Dermis blood vessel endothelial cell (primary cell): ENCODE measurements around the gene ANKRD28. TPM values are rescaled to one million over a fixed set of nuclear protein-coding genes. Genes with fewer than 3 reads are reported as not detected.
"Not testable (repeated sequence)": the region's sequence is repeated elsewhere in the genome, so short reads cannot be mapped to it uniquely, and the experiment has no call there.

ENCODE experiments used
- DNase-seq: peaks from one replicate; pipeline ENCODE4 v3.0.0; 2010
- total RNA-seq: library from RNA; depleted of rRNA; stranded (reverse); fragments of >200 nt; gene quantifications from 2 replicates; pipeline ENCODE4 v1.2.3, GENCODE V29; 2014

ANKRD28 gene
- total RNA-seq, 1 donor from 2014 or later = 108 TPM

GRCh38 chr3:15801298-15801697 is 3.5 kb upstream of the ANKRD28 start:
- no peak for DNase-seq

- no peak for DNase-seq
Measured at GRCh38 chr3:15800780-15801179, 3.0 kb upstream of the ANKRD28 start.

- DNase-seq = no peak
Measured at GRCh38 chr3:15800327-15800726, 2.5 kb upstream of the ANKRD28 start.

GRCh38 chr3:15798533-15799245 is 910 bp upstream of the ANKRD28 start:
- no peak for DNase-seq

GRCh38 chr3:15796771-15797641 is 773 bp downstream of the ANKRD28 start:
- DNase-seq = peak; percentile 80

GRCh38 chr3:15796331-15796730 is 1.4 kb downstream of the ANKRD28 start:
- DNase-seq = no peak

- peak; percentile 58 for DNase-seq
Measured at GRCh38 chr3:15795651-15796308, 2.0 kb downstream of the ANKRD28 start.

- DNase-seq = peak; percentile 58
Measured at GRCh38 chr3:15794842-15795650, 2.7 kb downstream of the ANKRD28 start.

- DNase-seq = peak; percentile 64
Measured at GRCh38 chr3:15794303-15794771, 3.4 kb downstream of the ANKRD28 start.

- DNase-seq = no peak
Measured at GRCh38 chr3:15791525-15791924, 6.3 kb downstream of the ANKRD28 start.

- DNase-seq = no peak
Measured at GRCh38 chr3:15787941-15788340, 9.8 kb downstream of the ANKRD28 start.

GRCh38 chr3:15787526-15787925 is 10.3 kb downstream of the ANKRD28 start:
- DNase-seq = no peak

- DNase-seq = peak; percentile 63
Measured at GRCh38 chr3:15783361-15783969, 14.3 kb downstream of the ANKRD28 start.

GRCh38 chr3:15782429-15782828 is 15.3 kb downstream of the ANKRD28 start:
- DNase-seq = no peak

GRCh38 chr3:15781637-15782402 is 16.0 kb downstream of the ANKRD28 start:
- DNase-seq = no peak

- DNase-seq = no peak
Measured at GRCh38 chr3:15781131-15781530, 16.6 kb downstream of the ANKRD28 start.

- DNase-seq = no peak
Measured at GRCh38 chr3:15779111-15779510, 18.7 kb downstream of the ANKRD28 start.

- DNase-seq = no peak
Measured at GRCh38 chr3:15778332-15778858, 19.4 kb downstream of the ANKRD28 start.

GRCh38 chr3:15774931-15775560 is 22.7 kb downstream of the ANKRD28 start:
- not testable (repeated sequence) for DNase-seq

- DNase-seq = no peak
Measured at GRCh38 chr3:15771444-15771843, 26.3 kb downstream of the ANKRD28 start.
